ENCODE measurements around the gene PLXNA4. TPM values are rescaled to one million over a fixed set of nuclear protein-coding genes. Genes with fewer than 3 reads are reported as not detected.

Gene PLXNA4
- total and polyA plus RNA-seq, 4 donors = 0.63 to 4.6 (median 2.1) TPM

- H3K4me1 ChIP-seq (ENCODE audit: control insufficient read depth in 5 of 5, insufficient read depth in 5 of 5, low read length in 5 of 5) = peaks cover 0 to under 1% (median 0%) of the 10 kb centered on the region in 5 donors
- TF ChIP-seq, protein P1, sequence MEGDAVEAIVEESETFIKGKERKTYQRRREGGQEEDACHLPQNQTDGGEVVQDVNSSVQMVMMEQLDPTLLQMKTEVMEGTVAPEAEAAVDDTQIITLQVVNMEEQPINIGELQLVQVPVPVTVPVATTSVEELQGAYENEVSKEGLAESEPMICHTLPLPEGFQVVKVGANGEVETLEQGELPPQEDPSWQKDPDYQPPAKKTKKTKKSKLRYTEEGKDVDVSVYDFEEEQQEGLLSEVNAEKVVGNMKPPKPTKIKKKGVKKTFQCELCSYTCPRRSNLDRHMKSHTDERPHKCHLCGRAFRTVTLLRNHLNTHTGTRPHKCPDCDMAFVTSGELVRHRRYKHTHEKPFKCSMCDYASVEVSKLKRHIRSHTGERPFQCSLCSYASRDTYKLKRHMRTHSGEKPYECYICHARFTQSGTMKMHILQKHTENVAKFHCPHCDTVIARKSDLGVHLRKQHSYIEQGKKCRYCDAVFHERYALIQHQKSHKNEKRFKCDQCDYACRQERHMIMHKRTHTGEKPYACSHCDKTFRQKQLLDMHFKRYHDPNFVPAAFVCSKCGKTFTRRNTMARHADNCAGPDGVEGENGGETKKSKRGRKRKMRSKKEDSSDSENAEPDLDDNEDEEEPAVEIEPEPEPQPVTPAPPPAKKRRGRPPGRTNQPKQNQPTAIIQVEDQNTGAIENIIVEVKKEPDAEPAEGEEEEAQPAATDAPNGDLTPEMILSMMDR (IDR thresholded peaks at IDR 0.05; ENCODE audit: control extremely low read depth, extremely low read depth) = no peak
- no peak for ATAC-seq (ENCODE audit: insufficient read depth, low FRiP score)
- no peaks in the 10 kb centered on the region for H3K27me3 ChIP-seq (ENCODE audit: control insufficient read depth in 3 of 3, insufficient read depth in 3 of 3, low read length in 2 of 3)
- DNase-seq = no peak
- peaks cover 0 to 6% (median 0%) of the 10 kb centered on the region in 4 donors for H3K9me3 ChIP-seq (ENCODE audit: control insufficient read depth in 4 of 4, insufficient read depth in 3 of 4, low read length in 3 of 4)
- H3K9ac ChIP-seq (ENCODE audit: insufficient read depth in 1 of 2, low read length in 2 of 2) = no peak overlapping the region
- no peak overlapping the region for H3K27ac ChIP-seq (ENCODE audit: low read depth in 1 of 2, low read length in 1 of 2)
- WGBS, 2 donors = 67 to 75% methylated on average over 3 of the region's 3 CpGs
- no peaks in the 10 kb centered on the region for H3K36me3 ChIP-seq (ENCODE audit: control insufficient read depth in 4 of 4, insufficient read depth in 4 of 4, low read length in 4 of 4)
- H3K4me3 ChIP-seq = no peak overlapping the region
Measured at GRCh38 chr7:132110692-132111091, 465.6 kb downstream of the PLXNA4 start.

- ATAC-seq (ENCODE audit: insufficient read depth, low FRiP score) = no peak
- H3K36me3 ChIP-seq (ENCODE audit: control insufficient read depth in 4 of 4, insufficient read depth in 4 of 4, low read length in 4 of 4) = no peaks in the 10 kb centered on the region
- WGBS, 2 donors = 98% methylated on average over 1 of the region's 1 CpG; no CpG with 5 or more reads in 1 of the 2 donors
Measured at GRCh38 chr7:132109769-132110168, 466.5 kb downstream of the PLXNA4 start.

DNA sequence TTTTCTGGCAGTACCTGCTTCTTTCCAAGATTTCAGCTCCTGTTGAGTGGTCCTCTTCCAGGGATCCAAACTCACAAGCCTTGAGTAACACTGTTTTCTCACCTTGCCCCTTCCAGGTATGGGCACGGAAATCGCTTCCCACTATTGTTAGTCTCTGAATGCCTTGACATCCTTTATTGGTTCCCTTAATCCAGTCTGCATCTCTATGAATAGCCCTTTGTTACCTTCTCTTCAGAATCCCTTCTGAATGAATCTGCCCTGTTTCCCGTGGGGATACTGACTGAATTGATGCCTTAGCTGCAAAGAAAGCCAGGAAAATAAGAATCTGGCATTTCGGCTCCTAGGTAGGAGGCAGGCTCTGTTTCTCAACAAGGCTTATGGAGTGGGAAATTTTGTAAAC lies 467.7 kb downstream of the PLXNA4 start:
- Histone ChIP-seq H3K27me3 (ENCODE audit: control insufficient read depth in 3 of 3, insufficient read depth in 3 of 3, low read length in 2 of 3) (no peaks in the 10 kb centered on the region), H3K27ac (ENCODE audit: low read depth in 1 of 2, low read length in 1 of 2) (no peak overlapping the region), H3K9me3 (ENCODE audit: control insufficient read depth in 4 of 4, insufficient read depth in 3 of 4, low read length in 3 of 4) (peaks cover 0 to 4% (median 0%) of the 10 kb centered on the region in 4 donors), H3K9ac (ENCODE audit: insufficient read depth in 1 of 2, low read length in 2 of 2) (no peak overlapping the region), H3K4me1 (ENCODE audit: control insufficient read depth in 5 of 5, insufficient read depth in 5 of 5, low read length in 5 of 5) (peaks cover 0 to 11% (median 5%) of the 10 kb centered on the region in 5 donors), H3K36me3 (ENCODE audit: control insufficient read depth in 4 of 4, insufficient read depth in 4 of 4, low read length in 4 of 4) (no peaks in the 10 kb centered on the region), H3K4me3 (no peak overlapping the region)
- ATAC-seq (ENCODE audit: insufficient read depth, low FRiP score) (no peak), DNase-seq (no peak)
- TF ChIP-seq, protein P1 (IDR thresholded peaks at IDR 0.05; ENCODE audit: control extremely low read depth, extremely low read depth) = no peak
- WGBS, 2 donors = 44 to 68% methylated on average over 4 of the region's 4 CpGs

More at GRCh38 chr7:132109769-132110168, 466.5 kb downstream of the PLXNA4 start:
- Histone ChIP-seq H3K4me1 (ENCODE audit: control insufficient read depth in 5 of 5, insufficient read depth in 5 of 5, low read length in 5 of 5) (peaks cover 0 to 9% (median 5%) of the 10 kb centered on the region in 5 donors), H3K27me3 (ENCODE audit: control insufficient read depth in 3 of 3, insufficient read depth in 3 of 3, low read length in 2 of 3) (no peaks in the 10 kb centered on the region), H3K9ac (ENCODE audit: insufficient read depth in 1 of 2, low read length in 2 of 2) (no peak overlapping the region), H3K9me3 (ENCODE audit: control insufficient read depth in 4 of 4, insufficient read depth in 3 of 4, low read length in 3 of 4) (peaks cover 0 to 4% (median 0%) of the 10 kb centered on the region in 4 donors), H3K4me3 (no peak overlapping the region), H3K27ac (ENCODE audit: low read depth in 1 of 2, low read length in 1 of 2) (no peak overlapping the region)
- no peak for DNase-seq
- TF ChIP-seq, protein P1 (IDR thresholded peaks at IDR 0.05; ENCODE audit: control extremely low read depth, extremely low read depth) = no peak

DNA sequence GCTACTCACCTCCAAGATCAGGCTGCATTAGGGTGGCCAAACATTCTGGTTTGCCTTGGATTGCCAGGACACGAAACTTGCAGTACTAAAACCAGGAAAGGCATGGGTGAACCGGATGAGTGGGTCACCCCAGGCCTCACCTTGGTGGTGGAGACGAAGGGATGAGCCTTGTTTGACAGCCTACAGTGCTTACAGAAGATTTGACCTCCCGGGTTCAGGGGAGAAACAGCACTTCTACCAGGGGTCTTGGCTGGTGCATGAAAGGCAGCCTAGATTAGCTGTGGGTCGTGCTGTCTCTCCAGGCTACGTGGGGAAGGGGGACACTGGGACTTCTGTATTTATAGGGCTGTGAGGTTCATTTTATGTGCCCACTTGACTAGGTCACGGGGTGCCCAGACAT lies 469.8 kb downstream of the PLXNA4 start:
- Histone ChIP-seq H3K27me3 (ENCODE audit: control insufficient read depth in 3 of 3, insufficient read depth in 3 of 3, low read length in 2 of 3) (no peaks in the 10 kb centered on the region), H3K36me3 (ENCODE audit: control insufficient read depth in 4 of 4, insufficient read depth in 4 of 4, low read length in 4 of 4) (no peaks in the 10 kb centered on the region), H3K9me3 (ENCODE audit: control insufficient read depth in 4 of 4, insufficient read depth in 3 of 4, low read length in 3 of 4) (peaks cover 0 to 2% (median 0%) of the 10 kb centered on the region in 4 donors), H3K27ac (ENCODE audit: low read depth in 1 of 2, low read length in 1 of 2) (no peak overlapping the region), H3K9ac (ENCODE audit: insufficient read depth in 1 of 2, low read length in 2 of 2) (no peak overlapping the region), H3K4me1 (ENCODE audit: control insufficient read depth in 5 of 5, insufficient read depth in 5 of 5, low read length in 5 of 5) (peaks cover 0 to 11% (median 5%) of the 10 kb centered on the region in 5 donors), H3K4me3 (no peak overlapping the region)
- DNase-seq = no peak
- ATAC-seq (ENCODE audit: insufficient read depth, low FRiP score) = no peak
- TF ChIP-seq, protein P1 (IDR thresholded peaks at IDR 0.05; ENCODE audit: control extremely low read depth, extremely low read depth) = no peak
- 83 to 84% methylated on average over 7 of the region's 7 CpGs for WGBS, 2 donors
